MM.1S (cell line): ENCODE results near the gene ACSL5.

Experiments
- CTCF ChIP-seq: fragments of 300-600 bp; sonication (generic); IDR thresholded peaks from 2 replicates; pipeline ENCODE4 v1.5.1; 2016; ENCODE audit warnings: antibody characterized with exemption, low read length, mixed read lengths
- EZH2 ChIP-seq: fragments of 300-600 bp; sonication (generic); optimal IDR thresholded peaks from 2 replicates; pipeline ENCODE3; 2017; ENCODE audit warnings: low read depth, mild to moderate bottlenecking, antibody characterized with exemption, low read length, mixed read lengths
- EZH2phosphoT487 ChIP-seq: fragments of 300-600 bp; sonication (generic); IDR thresholded peaks from 2 replicates; pipeline ENCODE4 v1.6.1; 2018; ENCODE audit warnings: antibody characterized with exemption, low read length

GRCh38 chr10:112366992-112367391 is 6.9 kb upstream of the ACSL5 start:
- TF ChIP-seq CTCF (no peak), EZH2phosphoT487 (no peak), EZH2 (no peak)
